OCI-LY3 (cell line): ENCODE data around the gene SIL1.

Source experiments
- EZH2phosphoT487 ChIP-seq: fragments of 200-600 bp; shearing (Covaris generic); IDR thresholded peaks from 2 replicates; pipeline ENCODE4 v1.6.1; 2018; ENCODE audit warnings: antibody characterized with exemption, mixed run types, low read depth
- TF ChIP-seq, protein P1 (sequence below): fragments of 200-600, 300-600 bp; sonication (generic); IDR thresholded peaks from 2 replicates; pipeline ENCODE4 v1.5.1; 2014; ENCODE audit warnings: antibody characterized with exemption, low read length, low read depth

DNA sequence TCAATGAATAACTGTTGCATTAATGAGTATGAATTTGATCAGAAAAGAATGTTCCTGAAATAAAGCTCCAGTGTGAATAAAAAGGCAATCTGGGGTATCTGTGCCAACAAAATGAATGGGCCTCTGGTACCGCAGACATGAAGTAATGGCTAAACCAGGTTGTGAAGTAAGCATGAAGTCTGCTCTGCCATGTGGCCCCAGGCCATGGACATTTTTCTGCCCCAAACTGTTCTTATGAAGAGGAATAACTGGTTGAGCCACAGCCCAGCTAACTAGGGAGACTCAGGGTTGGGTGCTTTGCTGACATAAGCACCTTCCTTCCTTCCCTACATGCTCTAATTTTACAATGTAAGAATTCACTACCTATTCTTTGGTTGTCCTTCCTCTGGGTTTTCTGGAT, 175.6 kb downstream of the SIL1 start:
- TF ChIP-seq, protein P1, sequence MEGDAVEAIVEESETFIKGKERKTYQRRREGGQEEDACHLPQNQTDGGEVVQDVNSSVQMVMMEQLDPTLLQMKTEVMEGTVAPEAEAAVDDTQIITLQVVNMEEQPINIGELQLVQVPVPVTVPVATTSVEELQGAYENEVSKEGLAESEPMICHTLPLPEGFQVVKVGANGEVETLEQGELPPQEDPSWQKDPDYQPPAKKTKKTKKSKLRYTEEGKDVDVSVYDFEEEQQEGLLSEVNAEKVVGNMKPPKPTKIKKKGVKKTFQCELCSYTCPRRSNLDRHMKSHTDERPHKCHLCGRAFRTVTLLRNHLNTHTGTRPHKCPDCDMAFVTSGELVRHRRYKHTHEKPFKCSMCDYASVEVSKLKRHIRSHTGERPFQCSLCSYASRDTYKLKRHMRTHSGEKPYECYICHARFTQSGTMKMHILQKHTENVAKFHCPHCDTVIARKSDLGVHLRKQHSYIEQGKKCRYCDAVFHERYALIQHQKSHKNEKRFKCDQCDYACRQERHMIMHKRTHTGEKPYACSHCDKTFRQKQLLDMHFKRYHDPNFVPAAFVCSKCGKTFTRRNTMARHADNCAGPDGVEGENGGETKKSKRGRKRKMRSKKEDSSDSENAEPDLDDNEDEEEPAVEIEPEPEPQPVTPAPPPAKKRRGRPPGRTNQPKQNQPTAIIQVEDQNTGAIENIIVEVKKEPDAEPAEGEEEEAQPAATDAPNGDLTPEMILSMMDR: no peak
- TF ChIP-seq EZH2phosphoT487: no peak
